ENCODE data around the gene SMIM24.
"Not testable (repeated sequence)": the region's sequence is repeated elsewhere in the genome, so short reads cannot be mapped to it uniquely, and the experiment has no call there.

The SMIM24 gene

DNA sequence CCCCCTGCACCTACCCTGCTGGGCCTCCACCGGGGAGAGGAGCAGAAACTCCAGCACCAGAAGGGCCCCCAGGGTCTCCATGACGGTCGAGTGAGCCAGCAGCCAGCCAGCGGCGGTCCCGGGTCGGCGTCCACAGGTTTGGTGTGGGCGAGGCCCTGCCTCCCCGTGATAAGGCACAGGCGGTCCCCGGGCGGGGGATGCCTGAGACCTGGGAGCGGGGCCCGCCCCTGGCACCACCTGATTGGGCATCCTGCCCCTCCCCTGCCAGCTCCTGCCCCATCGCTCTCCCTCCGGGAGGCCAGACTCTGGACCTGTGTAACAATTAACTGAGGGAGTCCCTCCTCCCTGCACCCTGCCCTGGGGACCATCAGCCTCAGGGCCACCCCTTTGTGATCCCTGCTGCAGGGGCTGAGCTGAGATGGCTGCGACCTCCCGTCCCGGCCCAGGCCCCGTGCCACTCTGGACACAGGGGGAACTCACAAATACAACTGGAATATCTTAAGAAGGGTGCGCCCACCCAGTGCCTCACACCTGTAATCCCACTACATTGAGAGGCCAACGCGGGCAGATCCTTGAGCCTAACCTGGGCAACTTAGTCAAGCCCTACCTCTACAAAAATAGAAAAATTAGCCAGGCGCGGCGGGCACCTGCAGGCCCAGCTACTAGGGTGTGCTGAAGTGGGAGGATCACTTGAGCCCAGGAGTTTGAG is at the start of gene SMIM24:
Gene SMIM24, minus strand, starts transcription at position 143 of the 709 bp plus-strand sequence. Its CDS starts 62 bp downstream, at position 81.
- DNase-seq (ENCODE audit: low read depth in 1 of 2, low spot score in 1 of 2), result no peak

DNA sequence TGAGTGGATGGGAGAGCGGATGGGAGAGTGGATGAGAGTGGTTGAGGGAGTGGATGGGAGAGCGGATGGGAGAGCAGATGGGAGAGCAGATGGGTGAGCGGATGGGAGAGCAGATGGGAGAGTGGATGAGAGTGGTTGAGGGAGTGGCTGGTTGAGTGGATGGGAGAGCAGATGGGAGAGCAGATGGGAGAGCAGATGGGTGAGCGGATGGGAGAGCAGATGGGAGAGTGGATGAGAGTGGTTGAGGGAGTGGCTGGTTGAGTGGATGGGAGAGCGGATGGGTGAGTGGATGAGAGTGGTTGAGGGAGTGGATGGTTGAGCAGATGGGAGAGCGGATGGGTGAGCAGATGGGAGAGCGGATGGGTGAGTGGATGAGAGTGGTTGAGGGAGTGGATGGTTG is 49.0 kb upstream of the SMIM24 start:
- DNase-seq (ENCODE audit: low read depth in 1 of 2, low spot score in 1 of 2), result not testable (repeated sequence)

GRCh38 chr19:3528539-3529211 is 48.4 kb upstream of the SMIM24 start:
- DNase-seq (ENCODE audit: low read depth in 1 of 2, low spot score in 1 of 2), result no peak

- no peak for DNase-seq (ENCODE audit: low read depth in 1 of 2, low spot score in 1 of 2)
Observed at GRCh38 chr19:3528080-3528479, 47.8 kb upstream of the SMIM24 start.

GRCh38 chr19:3527238-3527910 is 47.0 kb upstream of the SMIM24 start:
- DNase-seq (ENCODE audit: low read depth in 1 of 2, low spot score in 1 of 2), result no peak

DNA sequence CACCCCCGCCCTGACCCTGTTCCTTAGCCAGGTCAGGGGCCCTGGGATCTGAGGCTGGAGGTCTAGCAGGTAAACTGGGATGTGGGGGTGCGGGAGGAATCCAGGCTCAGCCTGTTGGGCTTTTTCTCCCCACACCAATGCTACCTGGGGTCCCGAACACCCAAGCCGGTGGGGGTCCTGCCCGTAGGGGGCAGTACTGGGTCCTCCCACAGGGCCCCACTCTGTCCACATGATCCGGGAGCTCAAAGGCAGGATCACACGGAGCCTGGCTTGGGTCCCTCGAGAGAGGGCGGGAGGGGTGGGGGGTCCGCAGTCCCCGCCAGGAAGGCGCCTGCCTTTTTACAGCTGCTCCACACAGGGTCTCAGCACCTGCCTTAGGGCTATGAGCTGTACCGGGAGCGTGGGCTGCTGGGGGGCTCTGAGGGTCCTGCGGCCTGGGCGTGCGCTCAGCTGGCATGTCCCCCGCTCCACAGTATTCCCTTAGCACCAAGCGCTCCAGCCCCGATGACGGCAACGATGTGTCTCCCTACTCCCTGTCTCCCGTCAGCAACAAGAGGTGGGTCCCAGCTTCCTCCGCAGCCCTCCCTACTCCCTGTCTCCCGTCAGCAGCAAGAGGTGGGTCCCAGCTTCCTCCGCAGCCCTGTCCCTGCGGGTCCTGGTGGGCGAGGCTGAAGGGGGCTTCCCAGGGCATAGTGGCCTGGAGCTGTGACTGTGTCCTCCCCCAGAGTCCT is 46.3 kb upstream of the SMIM24 start:
- no peak for DNase-seq (ENCODE audit: low read depth in 1 of 2, low spot score in 1 of 2)

DNA sequence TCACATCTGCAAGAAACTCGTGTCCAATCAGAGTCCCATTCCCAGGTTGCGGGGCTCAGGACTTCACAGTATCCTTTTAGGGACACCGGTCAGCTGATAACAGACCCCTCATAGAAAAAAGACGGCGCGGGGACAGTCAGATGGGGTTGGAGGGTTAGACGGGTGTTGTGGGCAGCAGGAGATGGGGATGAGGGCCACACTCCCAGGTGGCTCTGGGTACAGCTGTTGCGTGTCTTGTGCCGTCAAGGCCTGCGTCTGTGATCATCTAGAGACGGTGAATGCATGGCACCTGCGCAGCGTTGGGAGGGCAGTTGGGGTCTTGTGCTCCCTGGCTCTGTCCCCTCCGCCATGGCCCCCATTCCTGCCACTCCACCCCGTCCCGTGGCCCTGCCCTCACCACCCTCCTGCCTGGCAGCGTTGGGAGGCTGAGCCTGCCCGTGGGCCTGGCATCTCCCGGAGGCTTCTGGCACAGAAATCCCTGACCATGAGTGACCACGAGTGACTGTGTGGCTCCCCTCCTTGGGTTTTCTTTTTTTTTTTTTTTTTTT is 44.7 kb upstream of the SMIM24 start:
- DNase-seq (ENCODE audit: low read depth in 1 of 2, low spot score in 1 of 2), result no peak

DNA sequence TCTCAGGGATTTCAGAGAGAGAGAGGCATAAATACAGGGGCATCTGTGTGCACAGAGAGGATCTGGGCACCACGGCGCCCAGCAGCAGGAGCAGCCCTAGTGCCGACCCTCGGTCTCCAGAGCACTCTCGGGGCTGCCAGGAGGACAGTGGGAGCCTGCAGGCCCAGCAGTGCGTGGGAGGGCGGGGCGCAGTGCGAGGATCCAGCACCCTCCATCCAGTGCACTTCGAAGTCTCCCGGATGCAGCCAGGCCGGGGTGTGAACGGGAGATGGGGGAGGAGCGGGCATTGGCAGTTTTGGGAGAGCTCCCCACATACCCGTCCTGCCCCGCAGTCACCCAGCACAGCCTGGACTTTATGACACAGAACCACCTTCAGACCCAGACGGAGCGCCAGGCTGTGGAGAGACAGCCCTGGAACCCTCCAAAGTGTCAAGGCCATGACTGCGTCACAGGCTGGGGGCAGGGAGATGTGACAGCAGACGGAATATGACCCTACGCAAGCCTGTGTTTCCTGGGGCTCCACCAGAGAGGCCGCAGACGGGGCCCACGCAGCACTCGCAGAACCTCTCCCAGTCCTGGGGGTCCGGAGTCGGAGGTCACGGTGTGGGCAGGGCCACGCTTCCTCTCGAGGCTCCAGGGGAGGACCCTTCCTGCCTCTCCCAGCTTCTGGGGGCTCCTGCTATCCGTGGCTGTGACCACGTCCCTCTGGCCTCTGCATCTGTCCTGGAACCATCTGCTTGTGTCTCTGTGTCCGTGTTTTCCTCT is 43.9 kb upstream of the SMIM24 start:
- DNase-seq (ENCODE audit: low read depth in 1 of 2, low spot score in 1 of 2), result no peak

DNA sequence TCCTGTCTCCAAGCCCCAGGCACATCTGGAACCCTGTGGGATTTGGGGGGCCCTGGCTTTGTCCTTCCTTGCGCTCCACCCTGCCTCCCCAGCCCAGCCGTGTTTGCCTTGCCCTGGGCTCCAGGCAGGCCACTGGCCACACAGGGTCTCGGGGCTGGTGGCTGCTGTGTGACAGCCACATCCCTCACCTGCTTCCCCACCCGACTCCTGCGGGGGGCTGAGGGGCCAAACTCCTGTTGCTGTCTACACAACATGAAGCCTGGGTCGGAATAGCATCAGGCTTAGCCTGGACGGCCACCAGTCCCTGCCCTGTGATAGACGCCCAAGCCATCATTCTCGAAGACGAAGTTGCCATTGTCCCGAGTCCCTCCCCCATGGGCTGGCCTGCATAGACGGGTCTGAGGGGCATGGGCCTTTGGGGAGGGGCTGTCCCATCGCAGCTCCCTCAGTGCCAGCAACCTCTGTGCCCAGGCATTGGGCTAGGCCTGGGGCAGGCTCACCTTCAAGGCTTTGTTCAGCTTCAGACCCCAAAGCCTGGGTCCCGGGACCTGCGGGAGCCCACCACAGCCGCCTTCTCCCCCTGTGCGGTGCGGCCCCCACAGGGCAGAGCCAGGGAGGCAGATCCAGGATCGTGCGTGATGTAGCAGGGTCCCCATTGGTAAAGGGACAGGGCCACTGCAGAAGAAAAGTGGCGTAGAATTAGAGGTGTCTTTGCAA is 43.2 kb upstream of the SMIM24 start:
- DNase-seq (ENCODE audit: low read depth in 1 of 2, low spot score in 1 of 2), result no peak

GRCh38 chr19:3522421-3523360 is 42.4 kb upstream of the SMIM24 start:
- DNase-seq (ENCODE audit: low read depth in 1 of 2, low spot score in 1 of 2), result no peak

- DNase-seq (ENCODE audit: low read depth in 1 of 2, low spot score in 1 of 2), result no peak
Observed at GRCh38 chr19:3521104-3521445, 40.8 kb upstream of the SMIM24 start.

DNA sequence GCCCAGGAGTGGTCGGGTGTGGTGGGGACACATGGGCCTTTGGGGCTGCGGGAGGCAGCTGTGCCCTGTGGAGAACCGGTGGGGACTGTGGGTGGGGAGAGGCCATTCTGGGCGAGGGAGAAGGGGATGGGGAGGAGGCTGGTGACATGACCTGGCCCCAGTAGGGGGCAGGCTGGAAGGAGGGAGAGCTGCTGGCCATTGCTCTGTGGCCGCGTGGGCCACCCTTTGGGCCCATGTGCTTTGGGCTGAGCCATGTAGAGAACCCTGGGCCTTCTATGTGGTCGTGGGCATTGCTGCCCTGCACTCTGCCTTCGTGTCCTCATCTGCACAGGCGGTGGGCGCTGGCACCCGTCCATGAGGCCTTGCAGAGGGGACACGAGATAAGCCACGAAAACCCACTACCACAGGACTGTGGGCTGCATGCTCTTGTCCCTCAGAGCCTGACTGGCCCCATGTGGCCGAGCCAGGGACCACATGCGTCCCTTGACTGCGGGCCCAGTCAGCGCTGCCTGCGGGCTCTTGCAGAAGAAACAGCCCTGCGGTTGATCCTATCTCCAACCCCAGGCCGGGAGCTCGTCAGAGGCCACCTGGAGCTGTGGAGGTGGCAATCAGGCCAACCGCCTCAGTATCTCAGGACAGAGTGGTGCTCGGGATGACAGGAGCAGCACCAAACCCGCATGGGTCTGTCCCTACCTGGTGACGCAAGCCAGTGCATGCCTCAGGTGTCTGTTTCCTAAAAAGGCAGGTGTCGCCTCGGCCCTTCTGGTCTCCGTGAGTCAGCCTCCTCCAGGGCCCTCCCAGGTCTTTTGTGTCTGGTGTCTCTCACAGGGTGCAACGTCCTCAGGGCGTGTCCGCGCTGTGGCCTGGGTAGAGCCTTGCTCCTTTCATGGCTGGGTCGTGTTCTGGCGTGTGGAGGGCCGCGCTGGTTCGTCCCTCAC is 40.1 kb upstream of the SMIM24 start:
- DNase-seq (ENCODE audit: low read depth in 1 of 2, low spot score in 1 of 2), result no peak

DNA sequence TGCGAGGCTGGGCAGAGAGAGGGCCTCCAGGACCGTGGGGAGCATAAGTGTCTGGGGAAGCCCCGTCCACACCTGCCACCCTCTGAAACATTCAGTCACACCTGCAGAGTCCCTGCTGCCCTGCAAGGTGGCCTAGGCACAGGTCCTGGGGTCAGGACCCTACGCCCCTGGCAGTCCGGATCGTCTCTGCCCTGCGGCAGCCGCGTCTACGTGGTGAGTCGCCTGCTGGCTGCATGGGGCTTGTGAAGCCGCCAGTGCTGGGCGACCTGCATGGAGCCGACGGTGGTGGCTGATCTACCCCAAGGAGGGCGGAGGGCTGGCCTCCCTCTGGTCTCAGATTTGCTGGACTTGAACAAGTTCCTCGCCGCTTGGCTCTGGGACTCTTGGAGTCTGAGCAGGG is 38.8 kb upstream of the SMIM24 start:
- no peak for DNase-seq (ENCODE audit: low read depth in 1 of 2, low spot score in 1 of 2)

- no peak for DNase-seq (ENCODE audit: low read depth in 1 of 2, low spot score in 1 of 2)
Observed at GRCh38 chr19:3518659-3519058, 38.3 kb upstream of the SMIM24 start.

GRCh38 chr19:3518255-3518654 is 37.9 kb upstream of the SMIM24 start:
- DNase-seq (ENCODE audit: low read depth in 1 of 2, low spot score in 1 of 2), result no peak

- DNase-seq (ENCODE audit: low read depth in 1 of 2, low spot score in 1 of 2), result no peak
Observed at GRCh38 chr19:3517638-3518037, 37.3 kb upstream of the SMIM24 start.

- no peak for DNase-seq (ENCODE audit: low read depth in 1 of 2, low spot score in 1 of 2)
Observed at GRCh38 chr19:3516675-3517207, 36.4 kb upstream of the SMIM24 start.
